Measurements from ENCODE around the gene ZNF726. TPM values are rescaled to one million over a fixed set of nuclear protein-coding genes. Genes with fewer than 3 reads are reported as not detected.
"Not testable (repeated sequence)": the region's sequence is repeated elsewhere in the genome, so short reads cannot be mapped to it uniquely, and the experiment has no call there.

Gene ZNF726
- total RNA-seq, 1 donor from 2014 or later: 3.2 TPM

GRCh38 chr19:23916991-23917390, 2.3 kb downstream of the ZNF726 start:
- TF ChIP-seq CTCF (IDR thresholded peaks at IDR 0.05): no peak
- H3K27ac ChIP-seq: no peak overlapping the region
- H3K4me1 ChIP-seq: peaks cover 8% of the 10 kb centered on the region
- no peak for DNase-seq
- no peak for ATAC-seq
- no peaks in the 10 kb centered on the region for H3K27me3 ChIP-seq (ENCODE audit: low read depth)
- intact Hi-C loops (cut with DNase I): no loop called here
- no peak overlapping the region for H3K4me3 ChIP-seq
- H3K36me3 ChIP-seq: no peaks in the 10 kb centered on the region
- no peaks in the 10 kb centered on the region for H3K9me3 ChIP-seq

- Histone ChIP-seq H3K27me3 (ENCODE audit: low read depth) (no peaks in the 10 kb centered on the region), H3K36me3 (no peaks in the 10 kb centered on the region), H3K27ac (peak overlapping the region; percentile 65), H3K9me3 (no peaks in the 10 kb centered on the region), H3K4me3 (no peak overlapping the region), H3K4me1 (peaks cover 8% of the 10 kb centered on the region)
- ATAC-seq: peak; percentile 90 to 91
- intact Hi-C loops (cut with DNase I): no loop called here
- peak; percentile 43 for DNase-seq
- TF ChIP-seq CTCF (IDR thresholded peaks at IDR 0.05): no peak
Observed at GRCh38 chr19:23917856-23918255, 3.2 kb downstream of the ZNF726 start.

GRCh38 chr19:23925285-23925684, 10.6 kb downstream of the ZNF726 start:
- Histone ChIP-seq H3K4me1 (no peaks in the 10 kb centered on the region), H3K36me3 (no peaks in the 10 kb centered on the region), H3K4me3 (no peak overlapping the region), H3K27me3 (ENCODE audit: low read depth) (no peaks in the 10 kb centered on the region), H3K9me3 (peaks cover 5% of the 10 kb centered on the region), H3K27ac (no peak overlapping the region)
- ATAC-seq: no peak
- TF ChIP-seq CTCF (IDR thresholded peaks at IDR 0.05): no peak
- DNase-seq: no peak
- intact Hi-C loops (cut with DNase I): no loop called here

GRCh38 chr19:23932878-23933277, 18.2 kb downstream of the ZNF726 start:
- intact Hi-C loops (cut with DNase I): no loop called here
- H3K4me3 ChIP-seq: no peak overlapping the region
- no peak for TF ChIP-seq CTCF (IDR thresholded peaks at IDR 0.05)
- no peak for ATAC-seq
- no peak for DNase-seq
- no peaks in the 10 kb centered on the region for H3K27me3 ChIP-seq (ENCODE audit: low read depth)
- H3K4me1 ChIP-seq: no peaks in the 10 kb centered on the region
- peaks cover 53% of the 10 kb centered on the region for H3K9me3 ChIP-seq
- no peaks in the 10 kb centered on the region for H3K36me3 ChIP-seq
- no peak overlapping the region for H3K27ac ChIP-seq

- H3K9me3 ChIP-seq: peaks cover 49% of the 10 kb centered on the region
- DNase-seq; H3K27me3 ChIP-seq (ENCODE audit: low read depth); H3K4me1 ChIP-seq; intact Hi-C loops (cut with DNase I); H3K36me3 ChIP-seq; H3K4me3 ChIP-seq; ATAC-seq; H3K27ac ChIP-seq: not testable (repeated sequence)
Observed at GRCh38 chr19:23937031-23937430, 22.3 kb downstream of the ZNF726 start.

GRCh38 chr19:23943411-23943810, 28.7 kb downstream of the ZNF726 start:
- H3K4me3 ChIP-seq: no peak overlapping the region
- no peak overlapping the region for H3K27ac ChIP-seq
- no peak for DNase-seq
- TF ChIP-seq CTCF (IDR thresholded peaks at IDR 0.05): no peak
- H3K36me3 ChIP-seq: no peaks in the 10 kb centered on the region
- H3K27me3 ChIP-seq (ENCODE audit: low read depth): no peaks in the 10 kb centered on the region
- intact Hi-C loops (cut with DNase I): no loop called here
- no peak for ATAC-seq
- H3K4me1 ChIP-seq: no peaks in the 10 kb centered on the region
- peaks cover 8% of the 10 kb centered on the region for H3K9me3 ChIP-seq
